Measurements from ENCODE around the gene QRFP.

QRFP gene

DNA sequence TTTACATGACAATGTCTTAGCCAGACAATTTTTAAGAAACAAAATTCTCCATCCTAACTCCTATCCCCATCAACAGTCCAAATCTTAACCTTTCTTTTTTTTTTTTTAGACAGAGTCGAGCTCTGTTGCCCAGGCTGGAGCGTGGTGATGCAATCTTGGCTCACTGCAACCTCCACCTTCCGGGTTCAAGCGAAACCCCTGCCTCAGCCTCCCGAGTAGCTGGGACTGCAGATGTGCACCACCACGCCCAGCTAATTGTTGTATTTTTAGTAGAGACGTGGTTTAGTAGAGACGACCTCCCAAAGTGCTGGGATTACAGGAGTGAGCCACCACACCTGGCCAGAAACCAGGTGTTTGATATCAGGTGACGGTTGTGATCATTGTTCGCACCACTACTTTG lies 51.4 kb downstream of the QRFP start:
- H3K27me3 Mint-ChIP-seq (ENCODE audit: low read depth) = no peaks in the 10 kb centered on the region
- no peaks in the 10 kb centered on the region for H3K9me3 Mint-ChIP-seq
- peaks cover 8% of the 10 kb centered on the region for H3K4me1 Mint-ChIP-seq (ENCODE audit: low read depth)
- H3K27ac Mint-ChIP-seq = no peak overlapping the region
- no peak for DNase-seq (ENCODE audit: low spot score)
- H3K4me3 Mint-ChIP-seq = no peak overlapping the region
- no peaks in the 10 kb centered on the region for H3K36me3 Mint-ChIP-seq (ENCODE audit: low read depth)

DNA sequence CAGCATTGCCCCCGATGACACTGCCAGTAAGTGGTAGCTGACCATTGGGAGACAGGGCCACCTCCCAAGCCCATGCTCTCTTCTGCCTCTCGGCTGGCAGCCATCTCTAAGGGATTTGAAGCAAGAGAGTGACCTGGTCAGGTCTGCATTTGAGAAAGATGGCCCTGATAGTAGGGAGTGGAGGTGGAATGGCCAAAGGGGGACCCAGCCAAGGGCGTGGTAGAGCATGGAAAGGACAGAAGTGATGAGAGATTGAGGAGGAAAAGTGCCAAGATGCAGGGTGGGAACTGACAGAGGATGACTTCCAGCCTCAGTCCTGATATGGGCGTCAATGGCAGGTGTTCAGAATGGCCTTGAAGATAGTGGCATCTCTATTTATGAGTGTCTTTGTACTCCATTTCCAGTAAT lies 52.6 kb downstream of the QRFP start:
- Mint-ChIP-seq H3K27me3 (ENCODE audit: low read depth) (no peaks in the 10 kb centered on the region), H3K4me1 (ENCODE audit: low read depth) (peaks cover 8% of the 10 kb centered on the region), H3K9me3 (no peaks in the 10 kb centered on the region), H3K4me3 (no peak overlapping the region), H3K27ac (no peak overlapping the region), H3K36me3 (ENCODE audit: low read depth) (no peaks in the 10 kb centered on the region)
- no peak for DNase-seq (ENCODE audit: low spot score)

DNA sequence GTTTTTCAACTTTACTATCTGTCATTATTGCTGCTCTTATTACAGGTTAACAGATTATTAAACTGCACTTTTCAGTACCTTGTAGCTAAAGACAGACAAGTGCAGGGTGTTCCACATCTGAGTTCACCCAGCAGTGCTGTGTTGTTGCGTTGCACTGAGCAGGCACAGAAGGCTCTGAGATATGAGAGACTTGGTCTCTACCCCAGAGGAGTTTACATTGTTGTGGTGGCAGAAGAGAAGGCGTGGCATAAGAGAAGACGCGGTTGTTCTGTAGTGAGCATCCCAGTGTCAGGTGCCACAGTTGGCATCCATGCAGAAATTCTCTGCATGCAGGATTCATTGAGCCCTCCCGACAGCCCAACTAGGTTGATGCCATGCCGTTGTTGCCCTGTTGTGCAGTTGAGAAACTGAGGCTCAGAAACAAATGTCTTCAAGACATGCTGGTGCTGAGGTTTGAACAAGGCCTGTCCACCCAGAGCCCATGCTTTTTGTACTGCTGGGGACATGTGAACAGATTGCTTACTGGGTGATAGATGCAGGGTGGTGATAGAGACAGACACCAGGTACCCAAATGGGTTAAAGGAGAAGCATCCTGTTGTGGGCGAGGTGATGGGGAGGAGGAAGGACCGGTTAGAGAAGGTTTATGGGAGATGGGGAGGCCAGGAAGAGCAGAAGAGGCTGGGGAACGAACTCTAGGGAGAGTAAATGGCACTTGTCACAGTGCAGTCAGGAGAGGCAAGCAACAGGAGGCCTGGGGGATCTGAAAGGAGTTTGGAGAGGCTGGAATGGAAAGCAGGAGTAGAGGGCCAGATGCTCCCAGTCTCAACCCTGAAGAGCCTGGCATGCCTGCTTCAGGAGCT lies 53.3 kb downstream of the QRFP start:
- peaks cover 9% of the 10 kb centered on the region for H3K4me1 Mint-ChIP-seq (ENCODE audit: low read depth)
- H3K27me3 Mint-ChIP-seq (ENCODE audit: low read depth) = no peaks in the 10 kb centered on the region
- H3K4me3 Mint-ChIP-seq = no peak overlapping the region
- no peaks in the 10 kb centered on the region for H3K9me3 Mint-ChIP-seq
- no peak overlapping the region for H3K27ac Mint-ChIP-seq
- H3K36me3 Mint-ChIP-seq (ENCODE audit: low read depth) = no peaks in the 10 kb centered on the region
- DNase-seq (ENCODE audit: low spot score) = no peak

Data from T-helper 2 cell treated with Interferon-gamma antibody and Interleukin-4, amounts not matched to agents 5 μg/mL and 100 μg/mL, for 36 hours (primary cell).